Measurements from ENCODE around the gene PACSIN1. TPM values are rescaled to one million over a fixed set of nuclear protein-coding genes. Genes with fewer than 3 reads are reported as not detected.

Gene PACSIN1
- total and polyA plus RNA-seq, 2 of the 4 experiments (the other 2 are of a cell fraction) = 0.02 TPM; not detected in 1

DNA sequence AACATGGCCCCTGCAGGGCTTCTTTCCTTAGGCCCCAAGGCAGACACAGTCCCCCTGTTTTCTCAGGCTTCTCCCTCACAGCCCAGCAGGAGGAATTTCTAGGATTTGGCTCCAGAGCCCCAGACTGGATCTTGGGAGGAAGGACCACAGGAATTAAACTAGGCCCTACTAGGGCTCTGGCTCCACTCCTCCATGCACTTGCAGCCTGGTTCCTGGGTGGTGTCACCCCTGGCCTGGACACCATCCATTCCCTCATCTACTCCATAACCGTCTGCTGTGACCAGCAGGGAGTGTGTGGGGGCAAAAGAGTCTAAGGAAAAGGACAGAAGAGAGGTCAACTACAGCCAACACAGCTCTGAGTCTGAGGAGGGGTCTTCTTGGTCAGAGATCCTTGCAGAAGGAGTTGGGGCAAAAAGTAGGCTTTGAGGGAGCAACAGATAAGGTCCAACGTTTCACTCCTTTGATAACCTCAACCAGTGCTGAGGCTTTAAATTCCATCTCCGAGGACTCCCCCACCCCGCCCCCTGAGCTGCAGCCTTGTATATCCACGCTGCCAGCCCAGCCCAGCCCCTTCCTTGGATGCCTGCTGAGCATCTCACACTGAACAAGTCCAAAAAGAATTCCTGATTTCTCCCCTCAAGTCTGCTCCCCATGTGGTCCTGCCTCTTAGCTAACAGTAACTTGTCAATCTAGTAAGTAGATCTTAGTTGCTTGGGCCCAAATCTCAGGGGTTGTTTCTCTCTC, 118.2 kb downstream of the PACSIN1 start:
- Histone ChIP-seq H2BK15ac (ENCODE audit: low read depth, low read length) (no peak overlapping the region), H2BK20ac (ENCODE audit: low read depth, low read length) (no peak overlapping the region), H3K9me1 (ENCODE audit: insufficient read depth, low read length) (peaks cover 12% of the 10 kb centered on the region; the same call in 1 of the 2 replicates), H4K5ac (ENCODE audit: low read depth, low read length) (no peak overlapping the region), H3K79me1 (ENCODE audit: low read depth in 1 of 2, low read length in 2 of 2) (peaks cover 10 to 54% of the 10 kb centered on the region in 2 experiments; a peak in 3 of 4 replicates), H4K20me1 (ENCODE audit: insufficient read depth, low read length) (peaks cover 39% of the 10 kb centered on the region), H3K4me1 (ENCODE audit: control insufficient read depth, insufficient read depth, low read length) (peaks cover 9% of the 10 kb centered on the region; the same call in 1 of the 2 replicates), H3K27ac (ENCODE audit: insufficient read depth, low read length) (no peak overlapping the region), H3K9ac (ENCODE audit: low read depth, low read length) (no peak overlapping the region), H3K4me3 (ENCODE audit: insufficient read depth, low read depth, low read length) (no peak overlapping the region), H3K9me3 (ENCODE audit: control insufficient read depth, insufficient read depth, low read length) (no peaks in the 10 kb centered on the region), H2BK5ac (ENCODE audit: low read depth, low read length, poor library complexity, severe bottlenecking) (no peak overlapping the region), H4K8ac (ENCODE audit: low read depth in 2 of 2, low read length in 2 of 2) (no peak overlapping the region), H3K56ac (ENCODE audit: extremely low read depth, insufficient read depth, low read length) (no peak overlapping the region), H2AK9ac (replicated peaks; ENCODE audit: low read depth, low read length, poor library complexity) (peak overlapping the region; percentile 35), H2BK120ac (ENCODE audit: low read depth, low read length) (no peak overlapping the region), H4K91ac (ENCODE audit: insufficient read depth, low read depth, low read length) (no peak overlapping the region), H3K14ac (replicated peaks; ENCODE audit: low read depth, low read length) (no peak overlapping the region), H3K27me3 (ENCODE audit: control insufficient read depth, insufficient read depth, low read length) (no peaks in the 10 kb centered on the region), H2AK5ac (ENCODE audit: low read depth, low read length) (no peak overlapping the region), H2AFZ (replicated peaks; ENCODE audit: low read length, poor library complexity) (no peak overlapping the region), H3K4ac (ENCODE audit: low read depth, low read length) (no peak overlapping the region), H3K36me3 (ENCODE audit: control insufficient read depth, insufficient read depth, low read length) (peaks cover 7% of the 10 kb centered on the region; the same call in 1 of the 2 replicates), H3K23ac (ENCODE audit: low read depth, low read length) (no peak overlapping the region), H3K18ac (ENCODE audit: low read depth, low read length) (no peak overlapping the region), H3K4me2 (ENCODE audit: low read depth, low read length) (no peak overlapping the region)
- dilution Hi-C loops (cut with HindIII; ENCODE audit: low sequenced_read_pairs, unreplicated experiment) (no loop called here), intact Hi-C loops (cut with micrococcal nuclease) (no loop called here), in situ Hi-C loops (cut with MboI; ENCODE audit: low sequenced_read_pairs) (no loop called here)
- DNase-seq (no peak), ATAC-seq (ENCODE audit: low read depth) (no peak)
- POLR2A ChIA-PET (ENCODE audit: unreplicated experiment) = no interaction called here
- TF ChIP-seq CEBPB (IDR thresholded peaks at IDR 0.05; ENCODE audit: low read depth, low read length) = no peak
- TF ChIP-seq RCOR1 (IDR thresholded peaks at IDR 0.05; ENCODE audit: insufficient replicate concordance, low read length) = no peak
- TF ChIP-seq RAD21 (IDR thresholded peaks at IDR 0.05; ENCODE audit: low read length) = no peak
- TF ChIP-seq SMC3 (IDR thresholded peaks at IDR 0.05; ENCODE audit: low read depth, low read length) = no peak
- TF ChIP-seq MXI1 (IDR thresholded peaks at IDR 0.05; ENCODE audit: borderline replicate concordance, low read depth, low read length) = no peak
- no peak for TF ChIP-seq MAZ (IDR thresholded peaks at IDR 0.05; ENCODE audit: borderline replicate concordance, low read depth, low read length)
- TF ChIP-seq POLR2A (IDR thresholded peaks at IDR 0.05; ENCODE audit: low read depth, low read length) = no peak
- TF ChIP-seq RFX5 (IDR thresholded peaks at IDR 0.05; ENCODE audit: low read depth, low read length) = no peak
- no peak for TF ChIP-seq MAFK (IDR thresholded peaks at IDR 0.05; ENCODE audit: low read depth, low read length)
- TF ChIP-seq CHD1 (IDR thresholded peaks at IDR 0.05; ENCODE audit: low read depth, low read length) = no peak
- TF ChIP-seq BHLHE40 (IDR thresholded peaks at IDR 0.05; ENCODE audit: low read depth, low read length) = no peak
- no peak for TF ChIP-seq NFE2L2 (IDR thresholded peaks at IDR 0.05; ENCODE audit: low read depth, low read length)
- no peak for TF ChIP-seq FOS (IDR thresholded peaks at IDR 0.05; ENCODE audit: low read depth, low read length)
- TF ChIP-seq, protein P1, sequence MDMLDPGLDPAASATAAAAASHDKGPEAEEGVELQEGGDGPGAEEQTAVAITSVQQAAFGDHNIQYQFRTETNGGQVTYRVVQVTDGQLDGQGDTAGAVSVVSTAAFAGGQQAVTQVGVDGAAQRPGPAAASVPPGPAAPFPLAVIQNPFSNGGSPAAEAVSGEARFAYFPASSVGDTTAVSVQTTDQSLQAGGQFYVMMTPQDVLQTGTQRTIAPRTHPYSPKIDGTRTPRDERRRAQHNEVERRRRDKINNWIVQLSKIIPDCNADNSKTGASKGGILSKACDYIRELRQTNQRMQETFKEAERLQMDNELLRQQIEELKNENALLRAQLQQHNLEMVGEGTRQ (IDR thresholded peaks at IDR 0.05; ENCODE audit: low read depth, low read length) = no peak
- 77% methylated on average over 3 of the region's 5 CpGs; no CpG with 5 or more reads in 1 of the 2 experiments for WGBS, 2 experiments (ENCODE audit: extremely low coverage in 2 of 2, insufficient read length in 1 of 2)
- CTCF ChIA-PET = no interaction called here
- BruUV-seq (replicated peaks) = no TSS peak
